GM13976 (cell line): ENCODE measurements around the gene DNAAF1.

Source experiments
- DNase-seq: peaks from one replicate; pipeline ENCODE4 v3.0.0; 2012; ENCODE audit warnings: low spot score
- CTCF ChIP-seq: IDR thresholded peaks from 2 replicates; pipeline ENCODE4 v1.5.1; 2012; ENCODE audit warnings: borderline replicate concordance, mild to moderate bottlenecking; ENCODE audit not compliant: insufficient read depth; ENCODE audit errors: extremely low read depth, missing control alignments, control extremely low read depth
- in situ Hi-C: fragments of 300-500 bp; cut with MboI; formaldehyde crosslinking; loops from one replicate; pipeline ENCODE4 v1.12.0; 2022; ENCODE audit warnings: low sequenced_read_pairs, mixed read lengths, inconsistent platforms; ENCODE audit not compliant: unreplicated experiment

DNAAF1 gene

GRCh38 chr16:84124257-84125073 is 20.6 kb upstream of the DNAAF1 start:
- no peak for TF ChIP-seq CTCF
- in situ Hi-C loops, result no loop called here
- no peak for DNase-seq

GRCh38 chr16:84131117-84131516 is 14.0 kb upstream of the DNAAF1 start:
- DNase-seq, result no peak
- no peak for TF ChIP-seq CTCF
- in situ Hi-C loops, result no loop called here

GRCh38 chr16:84132527-84133285 is 12.4 kb upstream of the DNAAF1 start:
- in situ Hi-C loops, result no loop called here
- DNase-seq, result peak; percentile 59

GRCh38 chr16:84136331-84137125 is 8.6 kb upstream of the DNAAF1 start:
- no peak for DNase-seq
- in situ Hi-C loops, result no loop called here
- no peak for TF ChIP-seq CTCF

More at GRCh38 chr16:84132527-84133285, 12.4 kb upstream of the DNAAF1 start:
- TF ChIP-seq CTCF, result no peak

GRCh38 chr16:84137287-84137686 is 7.8 kb upstream of the DNAAF1 start:
- TF ChIP-seq CTCF, result no peak
- DNase-seq, result no peak
- in situ Hi-C loops, result no loop called here

- DNase-seq, result no peak
- TF ChIP-seq CTCF, result no peak
- in situ Hi-C loops, result no loop called here
Measured at GRCh38 chr16:84137769-84138357, 7.2 kb upstream of the DNAAF1 start.
